HT-29 (cell line): ENCODE data around the gene ANO3. TPM values are rescaled to one million over a fixed set of nuclear protein-coding genes. Genes with fewer than 3 reads are reported as not detected.
A peak's percentile ranks its signal among the peaks of the same experiment; 100 is the strongest.

Experiments
- DNase-seq: peaks from one replicate; pipeline ENCODE4 v3.0.0-alpha.2; 2015; ENCODE audit warnings: low spot score
- total RNA-seq: library from RNA; depleted of rRNA; stranded (reverse); fragments of >200 nt; shearing (Covaris generic); gene quantifications from 2 replicates; pipeline ENCODE4 v1.2.3, GENCODE V29; 2014; rRNA removed

Gene ANO3
- total RNA-seq, 1 experiment from 2014 or later, result under 0.01 TPM

GRCh38 chr11:26704249-26704648 is 372.3 kb downstream of the ANO3 start:
- peak; percentile 78 for DNase-seq

- DNase-seq, result no peak
Measured at GRCh38 chr11:26706181-26706580, 374.3 kb downstream of the ANO3 start.

- DNase-seq, result no peak
Measured at GRCh38 chr11:26708736-26709456, 377.0 kb downstream of the ANO3 start.

- DNase-seq, result no peak
Measured at GRCh38 chr11:26710489-26710888, 378.6 kb downstream of the ANO3 start.

GRCh38 chr11:26712497-26712896 is 380.6 kb downstream of the ANO3 start:
- no peak for DNase-seq

Other genes with a start within 250 kb of the ANO3 start
- 0.28 TPM in 1 of 2 replicates, not detected in the other for gene MUC15, start 240.1 kb downstream of the ANO3 start, total RNA-seq